ENCODE measurements around the gene IER5L. TPM values are rescaled to one million over a fixed set of nuclear protein-coding genes. Genes with fewer than 3 reads are reported as not detected.

Gene IER5L
- total RNA-seq, 1 experiment from 2014 or later, result 4.6 TPM

DNA sequence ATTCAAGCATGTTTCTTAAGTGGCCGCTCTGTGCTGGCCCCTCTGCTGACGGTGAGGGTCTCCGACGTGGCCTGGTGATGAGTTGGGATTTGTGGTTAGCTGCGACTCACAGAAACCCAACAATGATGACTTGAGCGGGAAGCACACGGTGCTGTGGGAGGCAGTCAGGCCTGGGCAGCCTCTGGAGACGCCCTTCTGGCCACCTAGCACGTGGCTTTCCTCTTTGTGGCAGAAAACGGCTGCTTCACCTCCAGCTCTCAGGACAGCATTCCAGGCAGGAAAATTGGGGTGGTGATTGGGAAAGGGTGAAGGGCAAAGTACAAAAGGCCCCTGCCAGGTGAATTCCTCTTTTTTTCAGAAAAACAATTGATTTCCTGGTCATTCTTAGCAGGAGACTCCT, 17.5 kb upstream of the IER5L start:
- CTCF ChIA-PET, result interaction anchor here (1.0 kb wide), 1 partner anchor 13 kb away, joined by 4 read pairs; no protein-coding TSS in a partner anchor
- H3K27me3 Mint-ChIP-seq (ENCODE audit: low read depth), result peaks cover 68% of the 10 kb centered on the region
- no peak for DNase-seq (ENCODE audit: low spot score)
- no peak overlapping the region for H3K4me3 Mint-ChIP-seq
- peaks cover 20% of the 10 kb centered on the region for H3K4me1 Mint-ChIP-seq
- peaks cover 5% of the 10 kb centered on the region; the same call in 1 of the 2 replicates for H3K36me3 Mint-ChIP-seq
- peaks cover 4% of the 10 kb centered on the region; the same call in 1 of the 2 replicates for H3K9me3 Mint-ChIP-seq
- H3K27ac Mint-ChIP-seq, result no peak overlapping the region
- no peak for ATAC-seq
- TF ChIP-seq, protein P1, sequence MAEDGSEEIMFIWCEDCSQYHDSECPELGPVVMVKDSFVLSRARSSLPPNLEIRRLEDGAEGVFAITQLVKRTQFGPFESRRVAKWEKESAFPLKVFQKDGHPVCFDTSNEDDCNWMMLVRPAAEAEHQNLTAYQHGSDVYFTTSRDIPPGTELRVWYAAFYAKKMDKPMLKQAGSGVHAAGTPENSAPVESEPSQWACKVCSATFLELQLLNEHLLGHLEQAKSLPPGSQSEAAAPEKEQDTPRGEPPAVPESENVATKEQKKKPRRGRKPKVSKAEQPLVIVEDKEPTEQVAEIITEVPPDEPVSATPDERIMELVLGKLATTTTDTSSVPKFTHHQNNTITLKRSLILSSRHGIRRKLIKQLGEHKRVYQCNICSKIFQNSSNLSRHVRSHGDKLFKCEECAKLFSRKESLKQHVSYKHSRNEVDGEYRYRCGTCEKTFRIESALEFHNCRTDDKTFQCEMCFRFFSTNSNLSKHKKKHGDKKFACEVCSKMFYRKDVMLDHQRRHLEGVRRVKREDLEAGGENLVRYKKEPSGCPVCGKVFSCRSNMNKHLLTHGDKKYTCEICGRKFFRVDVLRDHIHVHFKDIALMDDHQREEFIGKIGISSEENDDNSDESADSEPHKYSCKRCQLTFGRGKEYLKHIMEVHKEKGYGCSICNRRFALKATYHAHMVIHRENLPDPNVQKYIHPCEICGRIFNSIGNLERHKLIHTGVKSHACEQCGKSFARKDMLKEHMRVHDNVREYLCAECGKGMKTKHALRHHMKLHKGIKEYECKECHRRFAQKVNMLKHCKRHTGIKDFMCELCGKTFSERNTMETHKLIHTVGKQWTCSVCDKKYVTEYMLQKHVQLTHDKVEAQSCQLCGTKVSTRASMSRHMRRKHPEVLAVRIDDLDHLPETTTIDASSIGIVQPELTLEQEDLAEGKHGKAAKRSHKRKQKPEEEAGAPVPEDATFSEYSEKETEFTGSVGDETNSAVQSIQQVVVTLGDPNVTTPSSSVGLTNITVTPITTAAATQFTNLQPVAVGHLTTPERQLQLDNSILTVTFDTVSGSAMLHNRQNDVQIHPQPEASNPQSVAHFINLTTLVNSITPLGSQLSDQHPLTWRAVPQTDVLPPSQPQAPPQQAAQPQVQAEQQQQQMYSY (CRISPR knock-in tag; IDR thresholded peaks at IDR 0.05), result no peak
- TF ChIP-seq, protein P2, sequence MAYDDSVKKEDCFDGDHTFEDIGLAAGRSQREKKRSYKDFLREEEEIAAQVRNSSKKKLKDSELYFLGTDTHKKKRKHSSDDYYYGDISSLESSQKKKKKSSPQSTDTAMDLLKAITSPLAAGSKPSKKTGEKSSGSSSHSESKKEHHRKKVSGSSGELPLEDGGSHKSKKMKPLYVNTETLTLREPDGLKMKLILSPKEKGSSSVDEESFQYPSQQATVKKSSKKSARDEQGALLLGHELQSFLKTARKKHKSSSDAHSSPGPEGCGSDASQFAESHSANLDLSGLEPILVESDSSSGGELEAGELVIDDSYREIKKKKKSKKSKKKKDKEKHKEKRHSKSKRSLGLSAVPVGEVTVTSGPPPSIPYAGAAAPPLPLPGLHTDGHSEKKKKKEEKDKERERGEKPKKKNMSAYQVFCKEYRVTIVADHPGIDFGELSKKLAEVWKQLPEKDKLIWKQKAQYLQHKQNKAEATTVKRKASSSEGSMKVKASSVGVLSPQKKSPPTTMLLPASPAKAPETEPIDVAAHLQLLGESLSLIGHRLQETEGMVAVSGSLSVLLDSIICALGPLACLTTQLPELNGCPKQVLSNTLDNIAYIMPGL (CRISPR knock-in tag; IDR thresholded peaks at IDR 0.05), result no peak
- TF ChIP-seq, protein P3, sequence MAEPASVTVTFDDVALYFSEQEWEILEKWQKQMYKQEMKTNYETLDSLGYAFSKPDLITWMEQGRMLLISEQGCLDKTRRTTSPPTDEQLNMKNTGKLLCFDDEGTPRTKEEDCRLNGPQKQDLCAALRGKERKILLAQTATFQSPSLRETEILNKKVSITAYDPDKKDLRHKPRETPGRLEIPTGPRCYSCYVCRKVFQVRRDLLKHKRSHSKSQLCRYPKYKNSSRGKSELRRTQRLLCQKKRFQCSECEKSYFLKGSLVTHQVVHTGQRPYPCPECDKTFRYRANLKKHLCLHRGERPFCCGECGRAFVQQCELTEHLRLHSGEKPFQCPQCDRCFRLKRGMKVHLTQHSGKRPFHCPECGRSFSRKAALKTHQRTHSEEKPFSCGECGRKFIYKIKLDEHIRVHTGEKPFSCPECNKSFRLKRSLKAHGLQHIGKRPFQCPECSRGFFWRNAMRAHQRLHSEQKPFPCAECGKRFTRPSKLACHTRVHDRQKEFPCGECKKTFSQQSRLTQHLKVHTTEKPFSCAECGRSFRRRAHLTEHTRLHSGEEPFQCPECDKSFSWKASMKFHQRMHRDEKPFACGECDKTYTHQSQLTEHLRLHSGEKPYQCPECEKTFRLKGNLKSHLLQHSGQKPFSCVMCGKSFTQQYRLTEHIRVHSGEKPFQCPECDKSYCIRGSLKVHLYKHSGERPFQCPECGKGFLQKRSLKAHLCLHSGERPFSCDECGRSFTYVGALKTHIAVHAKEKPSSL (CRISPR knock-in tag; conservative IDR thresholded peaks at IDR 0.05), result no peak
- TF ChIP-seq, protein P4, sequence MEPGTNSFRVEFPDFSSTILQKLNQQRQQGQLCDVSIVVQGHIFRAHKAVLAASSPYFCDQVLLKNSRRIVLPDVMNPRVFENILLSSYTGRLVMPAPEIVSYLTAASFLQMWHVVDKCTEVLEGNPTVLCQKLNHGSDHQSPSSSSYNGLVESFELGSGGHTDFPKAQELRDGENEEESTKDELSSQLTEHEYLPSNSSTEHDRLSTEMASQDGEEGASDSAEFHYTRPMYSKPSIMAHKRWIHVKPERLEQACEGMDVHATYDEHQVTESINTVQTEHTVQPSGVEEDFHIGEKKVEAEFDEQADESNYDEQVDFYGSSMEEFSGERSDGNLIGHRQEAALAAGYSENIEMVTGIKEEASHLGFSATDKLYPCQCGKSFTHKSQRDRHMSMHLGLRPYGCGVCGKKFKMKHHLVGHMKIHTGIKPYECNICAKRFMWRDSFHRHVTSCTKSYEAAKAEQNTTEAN (CRISPR knock-in tag; IDR thresholded peaks at IDR 0.05), result no peak
- TF ChIP-seq, protein P5, sequence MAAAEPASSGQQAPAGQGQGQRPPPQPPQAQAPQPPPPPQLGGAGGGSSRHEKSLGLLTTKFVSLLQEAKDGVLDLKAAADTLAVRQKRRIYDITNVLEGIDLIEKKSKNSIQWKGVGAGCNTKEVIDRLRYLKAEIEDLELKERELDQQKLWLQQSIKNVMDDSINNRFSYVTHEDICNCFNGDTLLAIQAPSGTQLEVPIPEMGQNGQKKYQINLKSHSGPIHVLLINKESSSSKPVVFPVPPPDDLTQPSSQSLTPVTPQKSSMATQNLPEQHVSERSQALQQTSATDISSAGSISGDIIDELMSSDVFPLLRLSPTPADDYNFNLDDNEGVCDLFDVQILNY (CRISPR knock-in tag; IDR thresholded peaks at IDR 0.05), result no peak
- TF ChIP-seq, protein P6, sequence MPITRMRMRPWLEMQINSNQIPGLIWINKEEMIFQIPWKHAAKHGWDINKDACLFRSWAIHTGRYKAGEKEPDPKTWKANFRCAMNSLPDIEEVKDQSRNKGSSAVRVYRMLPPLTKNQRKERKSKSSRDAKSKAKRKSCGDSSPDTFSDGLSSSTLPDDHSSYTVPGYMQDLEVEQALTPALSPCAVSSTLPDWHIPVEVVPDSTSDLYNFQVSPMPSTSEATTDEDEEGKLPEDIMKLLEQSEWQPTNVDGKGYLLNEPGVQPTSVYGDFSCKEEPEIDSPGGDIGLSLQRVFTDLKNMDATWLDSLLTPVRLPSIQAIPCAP (CRISPR knock-in tag; IDR thresholded peaks at IDR 0.05), result no peak
- TF ChIP-seq FOXK1 (CRISPR knock-in tag; IDR thresholded peaks at IDR 0.05), result no peak
- TF ChIP-seq, protein P7, sequence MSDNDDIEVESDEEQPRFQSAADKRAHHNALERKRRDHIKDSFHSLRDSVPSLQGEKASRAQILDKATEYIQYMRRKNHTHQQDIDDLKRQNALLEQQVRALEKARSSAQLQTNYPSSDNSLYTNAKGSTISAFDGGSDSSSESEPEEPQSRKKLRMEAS (CRISPR knock-in tag; IDR thresholded peaks at IDR 0.05), result no peak
- no peak for TF ChIP-seq JAZF1 (CRISPR knock-in tag; IDR thresholded peaks at IDR 0.05)
- TF ChIP-seq ESRRA (CRISPR knock-in tag; IDR thresholded peaks at IDR 0.05; ENCODE audit: borderline replicate concordance), result no peak
- TF ChIP-seq NR1H2 (CRISPR knock-in tag; IDR thresholded peaks at IDR 0.05), result no peak
- no peak for TF ChIP-seq HMGA2 (CRISPR knock-in tag; IDR thresholded peaks at IDR 0.05)
- TF ChIP-seq, protein P8, sequence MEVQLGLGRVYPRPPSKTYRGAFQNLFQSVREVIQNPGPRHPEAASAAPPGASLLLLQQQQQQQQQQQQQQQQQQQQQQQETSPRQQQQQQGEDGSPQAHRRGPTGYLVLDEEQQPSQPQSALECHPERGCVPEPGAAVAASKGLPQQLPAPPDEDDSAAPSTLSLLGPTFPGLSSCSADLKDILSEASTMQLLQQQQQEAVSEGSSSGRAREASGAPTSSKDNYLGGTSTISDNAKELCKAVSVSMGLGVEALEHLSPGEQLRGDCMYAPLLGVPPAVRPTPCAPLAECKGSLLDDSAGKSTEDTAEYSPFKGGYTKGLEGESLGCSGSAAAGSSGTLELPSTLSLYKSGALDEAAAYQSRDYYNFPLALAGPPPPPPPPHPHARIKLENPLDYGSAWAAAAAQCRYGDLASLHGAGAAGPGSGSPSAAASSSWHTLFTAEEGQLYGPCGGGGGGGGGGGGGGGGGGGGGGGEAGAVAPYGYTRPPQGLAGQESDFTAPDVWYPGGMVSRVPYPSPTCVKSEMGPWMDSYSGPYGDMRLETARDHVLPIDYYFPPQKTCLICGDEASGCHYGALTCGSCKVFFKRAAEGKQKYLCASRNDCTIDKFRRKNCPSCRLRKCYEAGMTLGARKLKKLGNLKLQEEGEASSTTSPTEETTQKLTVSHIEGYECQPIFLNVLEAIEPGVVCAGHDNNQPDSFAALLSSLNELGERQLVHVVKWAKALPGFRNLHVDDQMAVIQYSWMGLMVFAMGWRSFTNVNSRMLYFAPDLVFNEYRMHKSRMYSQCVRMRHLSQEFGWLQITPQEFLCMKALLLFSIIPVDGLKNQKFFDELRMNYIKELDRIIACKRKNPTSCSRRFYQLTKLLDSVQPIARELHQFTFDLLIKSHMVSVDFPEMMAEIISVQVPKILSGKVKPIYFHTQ (CRISPR knock-in tag; IDR thresholded peaks at IDR 0.05), result no peak
- TF ChIP-seq FOXJ3 (CRISPR knock-in tag; IDR thresholded peaks at IDR 0.05; ENCODE audit: borderline replicate concordance), result no peak
- TF ChIP-seq, protein P9, sequence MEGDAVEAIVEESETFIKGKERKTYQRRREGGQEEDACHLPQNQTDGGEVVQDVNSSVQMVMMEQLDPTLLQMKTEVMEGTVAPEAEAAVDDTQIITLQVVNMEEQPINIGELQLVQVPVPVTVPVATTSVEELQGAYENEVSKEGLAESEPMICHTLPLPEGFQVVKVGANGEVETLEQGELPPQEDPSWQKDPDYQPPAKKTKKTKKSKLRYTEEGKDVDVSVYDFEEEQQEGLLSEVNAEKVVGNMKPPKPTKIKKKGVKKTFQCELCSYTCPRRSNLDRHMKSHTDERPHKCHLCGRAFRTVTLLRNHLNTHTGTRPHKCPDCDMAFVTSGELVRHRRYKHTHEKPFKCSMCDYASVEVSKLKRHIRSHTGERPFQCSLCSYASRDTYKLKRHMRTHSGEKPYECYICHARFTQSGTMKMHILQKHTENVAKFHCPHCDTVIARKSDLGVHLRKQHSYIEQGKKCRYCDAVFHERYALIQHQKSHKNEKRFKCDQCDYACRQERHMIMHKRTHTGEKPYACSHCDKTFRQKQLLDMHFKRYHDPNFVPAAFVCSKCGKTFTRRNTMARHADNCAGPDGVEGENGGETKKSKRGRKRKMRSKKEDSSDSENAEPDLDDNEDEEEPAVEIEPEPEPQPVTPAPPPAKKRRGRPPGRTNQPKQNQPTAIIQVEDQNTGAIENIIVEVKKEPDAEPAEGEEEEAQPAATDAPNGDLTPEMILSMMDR (IDR thresholded peaks at IDR 0.05), result no peak
- TF ChIP-seq ZNF317 (CRISPR knock-in tag; IDR thresholded peaks at IDR 0.05; ENCODE audit: borderline replicate concordance, low read depth), result no peak
- TF ChIP-seq GTF2I (CRISPR knock-in tag; conservative IDR thresholded peaks at IDR 0.05), result no peak
- TF ChIP-seq ATF1 (CRISPR knock-in tag; IDR thresholded peaks at IDR 0.05), result no peak
- POLR2A ChIA-PET, result no interaction called here
